H9 (cell line): Measurements from ENCODE around the gene CETN1. TPM values are rescaled to one million over a fixed set of nuclear protein-coding genes. Genes with fewer than 3 reads are reported as not detected.

ENCODE experiments used
- DNase-seq: peaks from one replicate; pipeline ENCODE4 v3.0.0-alpha.2; 2017
- H2AFZ ChIP-seq: one replicate; pipeline ENCODE4 v1.6.1; 2013; ENCODE audit warnings: mild to moderate bottlenecking, low read length, control low read depth, moderate library complexity
- H2AK5ac ChIP-seq: 2 replicates; pipeline ENCODE4 v1.6.1; 2013; ENCODE audit warnings: low read length, control low read depth, mixed read lengths; ENCODE audit not compliant: insufficient read length
- H2BK120ac ChIP-seq: one replicate; pipeline ENCODE4 v1.6.1; 2013; ENCODE audit warnings: low read depth, mild to moderate bottlenecking, low read length, control low read depth, inconsistent platforms; ENCODE audit not compliant: poor library complexity, severe bottlenecking
- H2BK12ac ChIP-seq: 2 replicates; pipeline ENCODE4 v1.6.1; 2013; ENCODE audit warnings: low read length, control low read depth, mixed read lengths, low read depth; ENCODE audit not compliant: insufficient read length
- H2BK15ac ChIP-seq: 2 replicates; pipeline ENCODE4 v1.6.1; 2013; ENCODE audit warnings: low read depth, low read length, control low read depth
- H2BK20ac ChIP-seq: one replicate; pipeline ENCODE4 v1.6.1; 2013; ENCODE audit warnings: low read depth, mild to moderate bottlenecking, low read length, control low read depth, inconsistent platforms; ENCODE audit not compliant: poor library complexity, severe bottlenecking
- H2BK5ac ChIP-seq: 2 replicates; pipeline ENCODE4 v1.6.1; 2013; ENCODE audit warnings: low read length, control low read depth, mixed read lengths; ENCODE audit not compliant: insufficient read length
- H3K14ac ChIP-seq: 2 replicates; pipeline ENCODE4 v1.6.1; 2013; ENCODE audit warnings: low read length, control low read depth; ENCODE audit not compliant: insufficient read depth
- H3K18ac ChIP-seq: 2 replicates; pipeline ENCODE4 v1.6.1; 2013; ENCODE audit warnings: low read depth, mild to moderate bottlenecking, mixed read lengths, low read length, control low read depth; ENCODE audit not compliant: insufficient read length
- H3K23ac ChIP-seq: 2 replicates; pipeline ENCODE4 v1.6.1; 2013; ENCODE audit warnings: low read length, control low read depth, mixed read lengths, low read depth; ENCODE audit not compliant: insufficient read length
- H3K23me2 ChIP-seq: 2 replicates; pipeline ENCODE4 v1.6.1; 2013; ENCODE audit warnings: low read depth, mild to moderate bottlenecking, mixed read lengths, low read length, control low read depth; ENCODE audit not compliant: insufficient read length, poor library complexity, severe bottlenecking
- H3K27ac ChIP-seq: 2 replicates; pipeline ENCODE4 v1.5.1; 2013; ENCODE audit warnings: low read length, control low read depth, mixed read lengths, low read depth; ENCODE audit not compliant: insufficient read length
- H3K27me3 ChIP-seq: 2 replicates; pipeline ENCODE4 v1.6.1; 2013; ENCODE audit warnings: low read length, control low read depth, inconsistent platforms; ENCODE audit not compliant: insufficient read depth
- H3K4ac ChIP-seq: 2 replicates; pipeline ENCODE4 v1.6.1; 2013; ENCODE audit warnings: low read depth, mild to moderate bottlenecking, control low read depth, inconsistent platforms, low read length, moderate library complexity
- H3K4me1 ChIP-seq: 2 replicates; pipeline ENCODE4 v1.6.1; 2013; ENCODE audit warnings: low read length, control low read depth, inconsistent platforms; ENCODE audit not compliant: insufficient read depth
- H3K4me2 ChIP-seq: 2 replicates; pipeline ENCODE4 v1.6.1; 2013; ENCODE audit warnings: low read length, control low read depth, mixed read lengths; ENCODE audit not compliant: insufficient read length, insufficient read depth
- H3K56ac ChIP-seq: 2 replicates; pipeline ENCODE4 v1.6.1; 2013; ENCODE audit warnings: low read depth, mild to moderate bottlenecking, mixed read lengths, low read length, control low read depth; ENCODE audit not compliant: insufficient read length
- H3K79me1 ChIP-seq: 2 replicates; pipeline ENCODE4 v1.6.1; 2013; ENCODE audit warnings: low read depth, mild to moderate bottlenecking, moderate library complexity, low read length, control low read depth, inconsistent platforms; ENCODE audit not compliant: insufficient read depth, poor library complexity, severe bottlenecking
- H3K79me2 ChIP-seq: 2 replicates; pipeline ENCODE4 v1.6.1; 2013; ENCODE audit warnings: low read length, control low read depth, inconsistent platforms; ENCODE audit not compliant: insufficient read depth
- H3K9ac ChIP-seq: 2 replicates; pipeline ENCODE4 v1.6.1; 2013; ENCODE audit warnings: low read length, control low read depth, mixed read lengths; ENCODE audit not compliant: insufficient read length; ENCODE audit errors: extremely low read depth
- H3K9me3 ChIP-seq: one replicate; pipeline ENCODE4 v1.6.1; 2013; ENCODE audit warnings: low read depth, low read length, inconsistent platforms; ENCODE audit not compliant: control insufficient read depth
- H3T11ph ChIP-seq: one replicate; pipeline ENCODE4 v1.6.1; 2013; ENCODE audit warnings: mild to moderate bottlenecking, low read length, control low read depth, inconsistent platforms
- H4K20me1 ChIP-seq: one replicate; pipeline ENCODE4 v1.6.1; 2013; ENCODE audit not compliant: control insufficient read depth, insufficient read length, insufficient read depth
- H4K5ac ChIP-seq: 2 replicates; pipeline ENCODE4 v1.6.1; 2013; ENCODE audit warnings: low read depth, mild to moderate bottlenecking, mixed read lengths, low read length, control low read depth; ENCODE audit not compliant: insufficient read length
- H4K8ac ChIP-seq: replicated peaks from 2 replicates; pipeline ENCODE4 v1.6.1; 2013; ENCODE audit warnings: low read length, control low read depth, mixed read lengths, low read depth; ENCODE audit not compliant: insufficient read length
- H4K91ac ChIP-seq: 2 replicates; pipeline ENCODE4 v1.6.1; 2013; ENCODE audit warnings: low read depth, mild to moderate bottlenecking, moderate library complexity, mixed read lengths, low read length, control low read depth; ENCODE audit not compliant: insufficient read length
- H3K27ac Mint-ChIP-seq, 3 experiments: 2 replicates in 2 of 3; 3 replicates in 1 of 3; pipeline ENCODE4 v1.8.0; 2020 to 2021; ENCODE audit warnings: mixed read lengths in 3 of 3, mild to moderate bottlenecking in 1 of 3, moderate library complexity in 1 of 3
- H3K27me3 Mint-ChIP-seq: 2 replicates; pipeline ENCODE4 v1.8.0; 2021; ENCODE audit warnings: low read depth, mild to moderate bottlenecking, moderate library complexity, mixed read lengths
- H3K36me3 Mint-ChIP-seq, 3 experiments: 2 replicates in 2 of 3; 3 replicates in 1 of 3; pipeline ENCODE4 v1.8.0; 2020 to 2021; ENCODE audit warnings: low read depth in 3 of 3, mixed read lengths in 3 of 3; ENCODE audit not compliant: insufficient read depth in 1 of 3
- H3K4me1 Mint-ChIP-seq, 2 experiments: 2 replicates each; pipeline ENCODE4 v1.8.0; 2020; ENCODE audit warnings: mixed read lengths in 2 of 2
- H3K4me3 Mint-ChIP-seq, 2 experiments: 2 replicates in 1 of 2; 3 replicates in 1 of 2; pipeline ENCODE4 v1.8.0; 2020 to 2021; ENCODE audit warnings: mild to moderate bottlenecking in 2 of 2, mixed read lengths in 2 of 2, moderate library complexity in 1 of 2
- H3K9me3 Mint-ChIP-seq, 2 experiments: 2 replicates in 1 of 2; 3 replicates in 1 of 2; pipeline ENCODE4 v1.8.0; 2020; ENCODE audit warnings: mild to moderate bottlenecking in 2 of 2, mixed read lengths in 2 of 2, moderate library complexity in 1 of 2
- WGBS: extraction: QIAGEN DNeasy Blood & Tissue Kit; methylation state at CpG from one replicate; pipeline ENCODE4 v1.1.7; 2013; ENCODE audit warnings: missing lambda C conversion rate, low lambda C conversion rate, mixed read lengths; ENCODE audit not compliant: insufficient read length; ENCODE audit errors: extremely low coverage; 5-methylcytosine and 5-hydroxymethylcytosine counted together
- total RNA-seq: library from RNA; stranded (reverse); gene quantifications from 2 replicates; pipeline ENCODE4 v1.2.1, GENCODE V29; 2021
- TF ChIP-seq, protein P1 (sequence below): fragments of 200-600 bp; sonication (generic); conservative IDR thresholded peaks from 3 replicates; pipeline ENCODE4 v1.8.0; 2021; ENCODE audit warnings: antibody characterized with exemption, mild to moderate bottlenecking

The CETN1 gene
- total RNA-seq, 1 experiment from 2014 or later, result not detected

DNA sequence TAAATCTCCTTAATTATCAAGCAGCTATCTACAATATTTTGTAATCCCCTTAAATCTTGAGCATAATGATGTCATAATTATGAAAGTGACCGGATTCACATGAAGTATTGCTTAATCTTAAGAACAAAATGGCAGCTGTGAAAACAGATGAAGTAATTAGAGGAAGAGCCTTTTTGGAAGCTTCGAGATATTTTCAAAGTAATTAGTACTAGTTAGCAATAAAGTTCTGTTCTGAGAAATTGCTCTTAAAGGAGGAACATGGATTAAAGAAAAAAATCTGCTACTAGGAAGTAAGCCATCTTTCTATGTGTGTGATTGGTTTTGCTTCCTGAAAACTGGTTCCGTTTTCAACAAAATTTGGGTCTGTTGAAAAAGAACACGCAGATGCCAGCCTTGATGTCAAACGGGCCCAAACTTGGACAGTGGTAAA, 34.9 kb downstream of the CETN1 start:
- Histone ChIP-seq H3K23me2 (no peaks in the 10 kb centered on the region), H2BK12ac (no peak overlapping the region), H3K27ac (no peak overlapping the region), H3K14ac (no peak overlapping the region), H3K79me1 (no peaks in the 10 kb centered on the region), H3K9me3 (no peaks in the 10 kb centered on the region), H4K8ac (no peak overlapping the region), H3K4me1 (no peaks in the 10 kb centered on the region), H2BK20ac (no peak overlapping the region), H3K27me3 (no peaks in the 10 kb centered on the region), H2BK5ac (no peak overlapping the region), H2AFZ (no peak overlapping the region), H3K4ac (no peak overlapping the region), H2AK5ac (no peak overlapping the region), H2BK15ac (no peak overlapping the region), H4K91ac (no peak overlapping the region), H3K9ac (no peak overlapping the region), H4K20me1 (no peaks in the 10 kb centered on the region), H4K5ac (no peak overlapping the region), H3K23ac (no peak overlapping the region), H2BK120ac (no peak overlapping the region), H3K79me2 (no peaks in the 10 kb centered on the region), H3T11ph (no peak overlapping the region), H3K4me2 (no peak overlapping the region), H3K56ac (no peak overlapping the region), H3K18ac (no peak overlapping the region)
- Mint-ChIP-seq H3K4me1 (no peaks in the 10 kb centered on the region), H3K27me3 (peaks cover 3% of the 10 kb centered on the region), H3K27ac (no peak overlapping the region), H3K36me3 (no peaks in the 10 kb centered on the region), H3K9me3 (no peaks in the 10 kb centered on the region), H3K4me3 (no peak overlapping the region)
- no CpG with 5 or more reads among the region's 5 CpGs for WGBS
- DNase-seq, result no peak
- TF ChIP-seq, protein P1, sequence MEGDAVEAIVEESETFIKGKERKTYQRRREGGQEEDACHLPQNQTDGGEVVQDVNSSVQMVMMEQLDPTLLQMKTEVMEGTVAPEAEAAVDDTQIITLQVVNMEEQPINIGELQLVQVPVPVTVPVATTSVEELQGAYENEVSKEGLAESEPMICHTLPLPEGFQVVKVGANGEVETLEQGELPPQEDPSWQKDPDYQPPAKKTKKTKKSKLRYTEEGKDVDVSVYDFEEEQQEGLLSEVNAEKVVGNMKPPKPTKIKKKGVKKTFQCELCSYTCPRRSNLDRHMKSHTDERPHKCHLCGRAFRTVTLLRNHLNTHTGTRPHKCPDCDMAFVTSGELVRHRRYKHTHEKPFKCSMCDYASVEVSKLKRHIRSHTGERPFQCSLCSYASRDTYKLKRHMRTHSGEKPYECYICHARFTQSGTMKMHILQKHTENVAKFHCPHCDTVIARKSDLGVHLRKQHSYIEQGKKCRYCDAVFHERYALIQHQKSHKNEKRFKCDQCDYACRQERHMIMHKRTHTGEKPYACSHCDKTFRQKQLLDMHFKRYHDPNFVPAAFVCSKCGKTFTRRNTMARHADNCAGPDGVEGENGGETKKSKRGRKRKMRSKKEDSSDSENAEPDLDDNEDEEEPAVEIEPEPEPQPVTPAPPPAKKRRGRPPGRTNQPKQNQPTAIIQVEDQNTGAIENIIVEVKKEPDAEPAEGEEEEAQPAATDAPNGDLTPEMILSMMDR, result no peak
